ENCODE measurements around the gene PLA2G5. TPM values are rescaled to one million over a fixed set of nuclear protein-coding genes. Genes with fewer than 3 reads are reported as not detected.

PLA2G5 gene
- total RNA-seq, 1 donor from 2014 or later, result not detected

GRCh38 chr1:20063861-20064292, 6.1 kb upstream of the PLA2G5 start:
- DNase-seq (ENCODE audit: low read depth), result peak; percentile 10

- no peak for DNase-seq (ENCODE audit: low read depth)
Observed at GRCh38 chr1:20068722-20069121, 1.3 kb upstream of the PLA2G5 start.

- DNase-seq (ENCODE audit: low read depth), result no peak
Observed at GRCh38 chr1:20070357-20070756, 363 bp downstream of the PLA2G5 start.

DNA sequence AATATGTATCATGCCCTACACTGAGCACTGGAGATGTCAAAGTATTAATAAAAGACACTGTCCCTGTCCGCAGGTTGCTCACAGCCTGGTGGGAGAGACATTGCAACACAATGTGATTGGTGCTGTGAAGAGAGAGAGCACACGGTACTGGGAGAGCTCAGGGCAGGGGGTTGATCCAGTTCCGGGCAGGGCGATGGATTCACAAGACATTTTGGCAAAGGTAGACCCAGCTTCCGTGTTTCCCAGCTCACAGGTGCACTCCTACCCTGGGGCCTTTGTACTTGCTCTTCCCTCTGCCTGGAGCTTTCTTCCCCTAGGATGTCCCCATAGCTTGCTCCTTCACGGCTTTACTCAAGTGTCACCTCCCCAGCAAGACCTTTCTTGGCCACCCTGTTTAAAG, 1.4 kb downstream of the PLA2G5 start:
- DNase-seq (ENCODE audit: low read depth), result no peak

DNA sequence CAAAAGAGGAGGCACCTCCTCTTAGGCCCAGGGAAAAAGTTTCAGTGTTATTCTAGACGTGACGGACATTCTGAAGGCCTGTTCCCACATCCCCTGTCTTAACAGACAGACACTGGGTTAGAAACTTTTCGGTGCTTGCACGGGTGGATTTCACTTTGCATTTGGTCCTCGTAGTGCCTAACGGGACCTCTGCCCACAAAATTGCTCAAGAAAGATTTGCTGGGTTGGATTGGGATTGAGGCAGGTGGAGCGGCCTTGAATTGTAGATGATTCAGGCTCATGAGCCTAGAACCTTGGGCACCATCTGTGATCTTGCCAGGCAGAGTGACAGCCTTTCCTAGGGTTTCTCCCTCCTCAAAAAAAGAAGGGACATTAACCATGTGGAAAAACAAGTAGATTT, 2.8 kb downstream of the PLA2G5 start:
- no peak for DNase-seq (ENCODE audit: low read depth)

DNA sequence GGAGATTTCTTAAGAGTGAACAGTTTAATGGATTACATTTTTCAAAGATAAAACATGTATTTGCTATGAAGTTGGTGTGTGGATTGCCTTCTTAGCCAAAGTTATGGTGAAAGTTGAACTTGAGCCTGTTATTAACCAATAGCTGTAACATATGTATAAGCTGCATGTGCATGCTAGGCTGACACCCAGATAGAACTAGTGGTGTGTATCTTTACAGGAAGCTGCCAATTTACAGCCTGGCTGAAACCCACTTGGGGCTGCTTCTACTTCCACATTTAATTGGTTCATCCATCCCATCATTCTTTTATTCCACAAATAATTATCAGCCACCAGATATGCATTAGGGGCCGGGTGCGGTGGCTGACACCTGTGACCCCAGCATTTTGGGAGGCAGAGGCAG, 3.3 kb downstream of the PLA2G5 start:
- DNase-seq (ENCODE audit: low read depth), result no peak

GRCh38 chr1:20074055-20074724, 4.2 kb downstream of the PLA2G5 start:
- no peak for DNase-seq (ENCODE audit: low read depth)

DNA sequence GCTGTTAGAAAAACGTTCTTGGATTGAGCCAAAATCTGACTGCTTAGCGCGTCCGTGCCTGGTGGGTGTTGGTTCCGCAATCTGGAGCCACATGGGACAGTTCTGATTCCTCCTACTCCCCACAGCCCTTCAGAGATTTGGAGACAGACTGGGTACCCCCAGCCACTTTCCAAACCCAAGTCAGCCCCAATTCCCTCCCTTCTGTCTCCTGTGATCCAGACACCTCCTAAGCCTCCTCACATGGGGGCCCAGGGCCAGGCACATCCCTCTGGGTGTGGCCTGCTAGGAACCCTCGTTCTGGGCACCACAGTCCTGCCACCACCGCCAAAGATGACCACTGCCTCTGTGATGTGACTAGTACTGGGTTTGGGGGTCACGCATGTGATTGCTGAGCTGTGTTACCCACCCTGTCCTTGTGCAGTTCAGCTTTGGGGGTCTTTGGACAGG, 4.8 kb downstream of the PLA2G5 start:
- no peak for DNase-seq (ENCODE audit: low read depth)

- no peak for DNase-seq (ENCODE audit: low read depth)
Observed at GRCh38 chr1:20075345-20075744, 5.4 kb downstream of the PLA2G5 start.

GRCh38 chr1:20076223-20076622, 6.2 kb downstream of the PLA2G5 start:
- no peak for DNase-seq (ENCODE audit: low read depth)

DNA sequence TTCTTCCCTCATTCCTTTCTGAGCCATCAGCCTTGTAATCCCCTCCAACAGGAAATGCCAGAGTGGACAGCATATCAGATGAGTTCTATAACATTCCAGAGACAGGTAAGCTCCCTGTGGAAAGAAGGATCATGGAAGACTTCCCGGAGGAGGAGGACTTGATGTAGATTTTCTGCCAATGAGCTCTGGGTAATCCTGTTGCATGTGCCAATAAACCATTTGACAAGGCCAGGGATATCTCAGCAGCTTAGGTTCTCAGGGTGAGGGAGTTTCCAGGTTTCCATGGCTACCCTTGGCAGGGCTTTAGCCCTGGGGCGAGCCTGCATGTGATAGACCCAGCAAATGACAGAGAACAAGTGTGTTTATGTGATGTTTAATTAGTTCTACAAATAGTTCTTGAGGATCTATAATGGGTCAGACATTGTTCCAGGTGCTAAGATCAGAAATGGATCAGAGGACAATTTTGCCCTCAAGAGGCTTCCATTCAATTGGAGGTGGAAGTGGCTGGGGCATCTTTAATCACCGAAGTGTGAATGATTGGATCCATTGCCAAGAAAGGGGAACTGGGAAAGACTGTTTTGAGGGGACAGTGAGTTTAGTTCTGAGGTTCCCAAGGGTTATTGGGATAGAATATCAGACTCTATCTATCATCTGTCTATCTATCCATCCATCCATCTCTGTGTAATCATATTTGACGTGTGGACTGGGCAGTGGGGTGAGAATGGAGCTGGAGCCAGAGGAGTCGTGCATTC, 6.9 kb downstream of the PLA2G5 start:
- DNase-seq (ENCODE audit: low read depth), result no peak

DNA sequence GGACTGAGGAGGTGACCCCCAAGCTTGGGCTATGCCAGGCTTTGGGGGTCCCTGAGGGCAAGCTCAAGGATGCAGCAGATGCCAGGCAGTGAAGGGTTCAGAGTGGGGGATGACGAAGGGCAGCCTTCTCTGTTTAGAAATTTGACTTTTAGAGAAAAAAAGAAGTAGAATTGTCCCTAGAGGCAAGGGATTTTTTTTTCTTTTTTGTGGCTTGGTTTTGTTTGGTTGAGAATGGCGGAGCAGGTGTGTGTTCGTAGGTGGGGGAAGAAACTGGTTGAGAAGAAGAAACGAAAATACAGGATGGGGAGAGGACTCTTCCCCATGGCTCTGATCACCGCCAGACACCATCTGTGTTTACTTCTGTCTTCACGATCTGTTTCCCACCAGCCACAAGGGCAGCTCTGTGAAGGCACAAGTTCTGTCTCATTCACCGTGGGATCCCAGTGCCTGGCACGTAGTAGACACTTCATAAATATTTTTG, 8.2 kb downstream of the PLA2G5 start:
- no peak for DNase-seq (ENCODE audit: low read depth)

DNA sequence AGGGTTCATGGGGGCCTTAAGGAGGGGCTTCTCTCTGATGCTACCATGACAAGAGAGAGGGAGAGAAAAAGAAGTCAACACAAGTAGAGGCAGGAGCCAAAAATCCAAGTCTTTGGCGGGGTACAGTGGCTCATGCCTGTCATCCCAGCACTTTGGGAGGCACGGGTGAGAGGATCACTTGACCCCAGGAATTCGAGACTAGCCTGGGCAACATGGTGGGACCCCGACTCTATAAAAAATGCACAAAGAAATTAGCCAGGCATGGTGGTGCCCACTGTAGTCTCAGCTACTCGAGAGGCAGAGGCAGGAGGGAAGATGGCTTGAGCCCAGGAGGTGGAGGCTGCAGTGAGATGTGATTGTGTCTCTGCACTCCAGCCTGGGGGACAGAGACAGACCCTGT, 8.7 kb downstream of the PLA2G5 start:
- DNase-seq (ENCODE audit: low read depth), result no peak

DNA sequence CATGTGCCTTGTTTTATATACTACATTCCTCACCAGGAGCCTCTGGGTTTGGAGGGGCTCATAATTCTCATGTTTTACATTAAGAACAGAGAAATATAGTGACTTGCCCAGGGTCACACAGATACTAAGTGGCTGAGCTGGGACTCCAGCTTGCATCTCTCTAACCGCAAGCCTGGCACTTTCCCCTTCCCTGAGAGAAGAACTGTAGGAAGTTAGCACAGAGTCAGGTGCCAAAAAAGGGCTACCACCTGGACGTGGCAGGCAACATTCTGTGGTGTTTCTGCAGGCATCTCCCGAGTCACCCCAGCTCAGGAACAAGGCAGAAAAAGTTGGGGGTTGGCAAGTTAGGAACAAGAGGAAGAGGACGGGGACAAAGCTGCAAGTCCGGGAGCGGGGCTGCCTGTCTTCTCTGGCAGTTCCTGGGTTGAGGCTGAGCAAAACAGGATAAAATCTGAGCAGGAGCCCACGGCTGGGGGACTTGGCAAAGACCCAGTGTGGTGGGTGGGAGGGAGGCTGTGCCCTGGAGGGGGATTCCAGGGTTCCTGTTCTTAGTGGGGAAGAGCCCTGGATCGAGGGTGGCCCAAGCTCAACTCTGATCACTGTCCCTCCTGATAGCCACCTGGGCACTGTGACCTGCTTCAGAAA, 9.8 kb downstream of the PLA2G5 start:
- no peak for DNase-seq (ENCODE audit: low read depth)

GRCh38 chr1:20080441-20081352, 10.7 kb downstream of the PLA2G5 start:
- no peak for DNase-seq (ENCODE audit: low read depth)

DNA sequence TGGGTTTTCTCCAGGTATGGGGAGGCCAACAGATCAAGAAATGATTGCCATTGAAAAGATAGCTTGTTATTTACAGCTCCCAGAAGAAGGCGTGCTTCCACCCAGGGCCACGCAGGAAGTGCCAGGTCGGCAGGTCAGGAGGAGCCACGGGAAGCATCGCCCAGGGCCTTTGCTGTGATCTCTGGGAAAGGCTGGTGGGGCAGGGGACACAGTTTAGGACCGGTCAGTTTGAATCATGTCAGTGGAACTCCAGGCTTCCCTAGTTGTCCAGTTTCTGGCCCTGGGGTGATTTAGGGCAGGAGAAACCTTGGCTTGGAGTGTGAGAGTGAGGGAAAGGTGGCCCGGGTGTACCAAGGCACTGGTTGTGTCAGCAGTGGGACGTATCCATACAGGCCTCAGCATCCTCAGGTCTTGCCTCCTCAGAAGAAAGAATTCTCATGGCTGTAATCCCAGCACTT, 11.4 kb downstream of the PLA2G5 start:
- no peak for DNase-seq (ENCODE audit: low read depth)

- DNase-seq (ENCODE audit: low read depth), result no peak
Observed at GRCh38 chr1:20082772-20083171, 12.8 kb downstream of the PLA2G5 start.

- no peak for DNase-seq (ENCODE audit: low read depth)
Observed at GRCh38 chr1:20083178-20083944, 13.4 kb downstream of the PLA2G5 start.

DNA sequence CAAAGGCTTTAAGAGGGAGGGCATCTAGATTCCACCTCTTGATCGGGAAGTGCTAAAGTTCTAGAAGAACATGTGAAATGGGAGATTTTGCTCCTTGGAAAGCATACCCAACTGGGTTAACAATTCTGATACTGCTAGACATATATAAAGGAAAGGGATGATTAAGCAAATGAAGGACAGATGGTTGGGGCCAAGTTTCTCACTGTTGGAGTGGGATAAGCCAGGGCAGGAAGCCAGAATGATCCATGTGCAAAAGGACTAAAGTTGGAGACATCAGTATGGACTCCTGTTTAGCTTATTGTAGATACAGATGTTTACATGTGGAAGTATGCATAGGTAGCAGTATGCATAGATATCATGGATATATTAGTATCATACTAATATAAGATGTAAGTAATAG, 16.8 kb downstream of the PLA2G5 start:
- no peak for DNase-seq (ENCODE audit: low read depth)

DNA sequence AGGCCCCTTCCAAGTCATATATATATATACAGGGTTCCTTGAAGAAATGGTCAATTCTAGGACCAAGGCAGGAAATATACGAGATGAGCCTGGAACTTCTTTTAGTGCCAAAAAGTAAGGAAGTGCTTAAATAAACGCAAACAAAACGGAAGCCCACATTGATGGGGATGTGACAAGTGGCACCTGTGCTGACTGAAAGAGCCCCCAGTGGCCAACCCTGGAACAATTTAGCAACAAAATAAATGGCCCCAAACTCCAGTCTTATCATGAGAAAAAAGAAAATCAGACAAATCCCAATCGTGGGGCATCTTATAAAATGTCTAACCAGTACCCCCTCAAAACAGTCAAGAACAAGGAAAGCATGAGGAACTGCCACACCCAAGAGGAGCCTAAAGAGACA, 17.7 kb downstream of the PLA2G5 start:
- no peak for DNase-seq (ENCODE audit: low read depth)
